ENCODE results near the gene AK5.

The AK5 gene

DNA sequence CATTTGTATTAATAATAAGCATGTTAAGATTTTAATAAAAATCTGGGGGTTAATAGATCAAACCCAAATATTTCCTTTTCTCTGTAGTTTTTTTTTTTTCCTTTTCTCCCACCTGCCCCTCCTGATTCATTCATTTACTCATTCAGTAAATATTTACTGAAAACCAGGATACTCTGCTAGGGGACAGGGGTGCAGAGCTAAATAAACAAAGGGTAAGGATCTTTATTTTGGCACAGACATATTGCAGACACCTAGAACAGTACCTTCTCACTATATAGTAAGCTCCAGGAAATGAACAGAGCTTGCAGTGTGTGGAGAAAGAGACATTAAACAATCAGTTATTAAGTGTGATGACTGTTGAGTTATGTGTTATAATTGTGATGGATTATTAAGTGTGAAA lies 60.9 kb downstream of the AK5 start:
- TF ChIP-seq, protein P1, sequence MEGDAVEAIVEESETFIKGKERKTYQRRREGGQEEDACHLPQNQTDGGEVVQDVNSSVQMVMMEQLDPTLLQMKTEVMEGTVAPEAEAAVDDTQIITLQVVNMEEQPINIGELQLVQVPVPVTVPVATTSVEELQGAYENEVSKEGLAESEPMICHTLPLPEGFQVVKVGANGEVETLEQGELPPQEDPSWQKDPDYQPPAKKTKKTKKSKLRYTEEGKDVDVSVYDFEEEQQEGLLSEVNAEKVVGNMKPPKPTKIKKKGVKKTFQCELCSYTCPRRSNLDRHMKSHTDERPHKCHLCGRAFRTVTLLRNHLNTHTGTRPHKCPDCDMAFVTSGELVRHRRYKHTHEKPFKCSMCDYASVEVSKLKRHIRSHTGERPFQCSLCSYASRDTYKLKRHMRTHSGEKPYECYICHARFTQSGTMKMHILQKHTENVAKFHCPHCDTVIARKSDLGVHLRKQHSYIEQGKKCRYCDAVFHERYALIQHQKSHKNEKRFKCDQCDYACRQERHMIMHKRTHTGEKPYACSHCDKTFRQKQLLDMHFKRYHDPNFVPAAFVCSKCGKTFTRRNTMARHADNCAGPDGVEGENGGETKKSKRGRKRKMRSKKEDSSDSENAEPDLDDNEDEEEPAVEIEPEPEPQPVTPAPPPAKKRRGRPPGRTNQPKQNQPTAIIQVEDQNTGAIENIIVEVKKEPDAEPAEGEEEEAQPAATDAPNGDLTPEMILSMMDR (IDR thresholded peaks at IDR 0.05; ENCODE audit: low read depth, low read length) = no peak
- no peak for DNase-seq
- H3K4me3 ChIP-seq (ENCODE audit: low read depth, low read length) = no peak overlapping the region
- no peaks in the 10 kb centered on the region for H3K9me3 ChIP-seq
- no peaks in the 10 kb centered on the region for H3K4me1 ChIP-seq
- no peaks in the 10 kb centered on the region for H3K36me3 ChIP-seq
- no peaks in the 10 kb centered on the region for H3K27me3 ChIP-seq

DNA sequence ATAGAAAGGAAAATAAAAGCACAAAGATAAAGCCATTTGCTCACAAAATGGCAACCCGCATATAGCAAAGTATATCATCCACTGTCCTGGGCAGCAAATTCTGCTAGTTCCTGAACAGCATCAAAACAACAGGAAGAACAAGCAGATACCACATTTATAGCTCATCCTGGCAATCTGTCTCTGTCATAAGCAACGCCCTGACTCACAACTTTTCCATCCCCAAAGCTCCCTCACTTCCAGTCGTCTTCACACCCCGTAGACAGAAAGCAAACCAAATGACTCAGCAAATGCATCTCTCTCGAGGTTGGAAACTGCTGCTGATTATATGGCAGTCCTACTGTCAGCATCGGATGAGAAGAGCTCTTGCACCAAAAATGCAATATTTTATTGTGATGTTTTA lies 65.8 kb downstream of the AK5 start:
- H3K27me3 ChIP-seq = no peaks in the 10 kb centered on the region
- TF ChIP-seq, protein P1 (IDR thresholded peaks at IDR 0.05; ENCODE audit: low read depth, low read length) = no peak
- DNase-seq = no peak
- H3K36me3 ChIP-seq = no peaks in the 10 kb centered on the region
- H3K4me1 ChIP-seq = peaks cover 3% of the 10 kb centered on the region; the same call in 1 of the 2 replicates
- H3K9me3 ChIP-seq = no peaks in the 10 kb centered on the region
- H3K4me3 ChIP-seq (ENCODE audit: low read depth, low read length) = no peak overlapping the region

DNA sequence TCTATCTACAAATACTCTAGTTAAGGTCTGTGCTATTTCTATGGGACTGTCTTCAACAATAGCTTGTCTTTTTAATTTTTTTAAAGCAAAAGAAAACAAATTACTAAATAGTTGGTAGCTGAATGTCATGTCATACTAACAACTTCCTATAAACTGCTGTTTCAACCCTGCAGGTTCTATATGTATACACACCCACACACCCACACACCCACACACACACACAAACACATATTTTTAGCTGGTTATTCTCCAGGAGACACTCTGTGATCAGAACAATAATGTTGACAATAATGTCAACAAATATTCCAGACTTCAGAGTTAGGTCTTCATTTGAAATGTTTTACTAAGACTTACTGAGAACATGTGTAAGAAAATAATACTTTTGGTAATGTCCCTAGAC lies 66.7 kb downstream of the AK5 start:
- TF ChIP-seq, protein P1 (IDR thresholded peaks at IDR 0.05; ENCODE audit: low read depth, low read length) = no peak
- Histone ChIP-seq H3K4me3 (ENCODE audit: low read depth, low read length) (no peak overlapping the region), H3K9me3 (no peaks in the 10 kb centered on the region), H3K27me3 (no peaks in the 10 kb centered on the region), H3K4me1 (peaks cover 3% of the 10 kb centered on the region; the same call in 1 of the 2 replicates), H3K36me3 (no peaks in the 10 kb centered on the region)
- DNase-seq = no peak

DNA sequence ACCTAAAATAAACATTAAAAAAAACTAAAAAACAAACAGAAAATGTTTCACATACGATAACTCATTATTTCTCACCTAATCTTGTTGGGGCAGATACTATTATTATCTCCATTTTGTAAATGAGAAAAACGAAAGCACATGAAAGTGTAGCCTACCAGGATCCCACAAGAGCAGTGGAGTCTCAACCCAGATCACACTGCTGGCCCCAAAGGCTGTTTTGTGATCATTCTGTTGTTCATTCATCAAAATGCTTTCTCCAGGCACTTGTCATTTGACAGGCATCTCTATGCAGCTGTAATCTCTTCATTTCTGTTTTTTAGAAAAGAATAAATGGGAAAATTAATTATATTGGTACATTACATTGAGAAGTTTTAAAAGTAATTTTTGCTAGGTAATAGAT lies 67.5 kb downstream of the AK5 start:
- no peak for DNase-seq
- no peaks in the 10 kb centered on the region for H3K9me3 ChIP-seq
- no peak overlapping the region for H3K4me3 ChIP-seq (ENCODE audit: low read depth, low read length)
- H3K36me3 ChIP-seq = no peaks in the 10 kb centered on the region
- H3K4me1 ChIP-seq = peaks cover 3% of the 10 kb centered on the region; the same call in 1 of the 2 replicates
- no peaks in the 10 kb centered on the region for H3K27me3 ChIP-seq
- TF ChIP-seq, protein P1 (IDR thresholded peaks at IDR 0.05; ENCODE audit: low read depth, low read length) = no peak

DNA sequence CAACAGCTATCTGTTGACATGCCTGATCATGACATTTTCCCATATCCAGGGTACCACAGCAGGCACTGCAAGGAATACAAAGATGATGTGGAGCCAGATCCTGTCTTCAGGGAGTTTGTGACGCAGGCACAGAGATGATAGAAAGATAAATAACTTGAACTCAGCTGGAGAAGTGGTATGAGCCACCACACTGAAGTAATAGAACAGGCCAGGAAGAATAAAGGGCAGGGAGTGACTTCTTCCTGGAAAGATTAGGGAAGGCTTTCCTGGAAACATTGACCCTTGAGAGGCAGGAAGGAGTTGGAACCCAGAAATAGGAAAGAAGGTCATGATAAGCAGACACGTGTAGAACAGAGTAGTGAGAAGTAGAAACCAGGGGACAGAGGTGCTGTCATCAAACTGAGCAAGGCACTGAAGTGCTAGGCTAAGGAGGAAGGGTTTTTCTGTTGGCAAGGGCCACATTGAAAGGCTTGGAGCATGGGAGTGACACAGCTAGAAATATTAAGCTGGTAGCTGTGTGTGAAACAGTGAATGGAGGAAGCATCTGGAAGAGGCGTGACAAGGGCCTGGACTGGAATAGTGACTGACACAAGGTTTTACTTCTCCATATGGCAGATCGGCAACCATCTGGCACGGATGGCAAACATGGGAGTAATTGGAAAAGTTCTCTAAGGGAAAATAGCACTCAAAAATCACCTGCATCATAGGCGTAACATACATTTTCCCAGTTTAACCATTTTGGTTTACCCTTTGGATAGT lies 68.4 kb downstream of the AK5 start:
- Histone ChIP-seq H3K27me3 (no peaks in the 10 kb centered on the region), H3K4me3 (ENCODE audit: low read depth, low read length) (no peak overlapping the region), H3K36me3 (no peaks in the 10 kb centered on the region), H3K4me1 (peaks cover 3% of the 10 kb centered on the region; the same call in 1 of the 2 replicates), H3K9me3 (no peaks in the 10 kb centered on the region)
- TF ChIP-seq, protein P1 (IDR thresholded peaks at IDR 0.05; ENCODE audit: low read depth, low read length) = no peak
- no peak for DNase-seq

DNA sequence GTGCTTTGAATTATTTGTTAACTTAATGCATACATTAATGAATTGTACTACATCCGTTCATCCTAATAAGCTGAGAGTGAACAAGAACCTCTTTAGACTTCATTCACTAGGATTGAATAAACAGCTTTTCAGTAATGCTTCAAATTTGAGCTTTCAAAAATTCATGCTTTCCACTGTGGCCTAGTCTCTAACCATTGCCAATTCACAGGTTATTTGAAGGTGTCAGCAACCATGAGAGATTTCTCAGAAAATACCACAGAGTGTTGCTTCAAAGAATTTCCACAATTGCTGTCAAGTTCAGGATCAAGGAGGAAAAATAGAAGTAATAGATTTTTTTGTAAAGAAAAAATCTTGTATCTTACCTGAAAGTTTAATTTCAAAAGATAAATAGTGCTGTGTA lies 72.7 kb downstream of the AK5 start:
- Histone ChIP-seq H3K4me3 (ENCODE audit: low read depth, low read length) (no peak overlapping the region), H3K27me3 (no peaks in the 10 kb centered on the region), H3K4me1 (peaks cover 3% of the 10 kb centered on the region; the same call in 1 of the 2 replicates), H3K9me3 (no peaks in the 10 kb centered on the region), H3K36me3 (no peaks in the 10 kb centered on the region)
- TF ChIP-seq, protein P1 (IDR thresholded peaks at IDR 0.05; ENCODE audit: low read depth, low read length) = no peak
- DNase-seq = no peak
